ENCODE data around the gene NRDE2.

DNA sequence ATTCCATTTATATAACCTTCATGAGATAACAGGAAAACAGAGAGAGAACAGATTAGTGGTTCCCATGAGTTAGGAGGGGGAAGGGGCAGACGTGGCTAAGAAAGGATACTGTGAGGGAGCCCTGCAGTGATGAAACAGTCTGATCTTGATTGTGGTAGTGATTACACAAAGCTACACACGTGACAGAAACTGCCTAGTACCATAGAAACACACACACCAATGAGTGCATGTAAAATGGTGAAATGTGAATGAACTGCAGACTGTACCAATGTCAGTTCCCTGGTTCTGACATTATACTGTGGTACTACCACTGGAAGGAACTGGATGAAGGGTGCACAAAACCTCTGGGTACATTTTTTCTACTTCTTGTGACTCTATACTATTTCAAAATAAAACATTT, 36.9 kb downstream of the NRDE2 start:
- TF ChIP-seq SP1 (IDR thresholded peaks at IDR 0.05) (no peak), TAF1 (conservative IDR thresholded peaks at IDR 0.05) (no peak), JUND (IDR thresholded peaks at IDR 0.05) (no peak), EGR1 (IDR thresholded peaks at IDR 0.05; ENCODE audit: low read depth in 2 of 2) (no peak), RAD21 (IDR thresholded peaks at IDR 0.05) (no peak), YY1 (IDR thresholded peaks at IDR 0.05) (no peak), RXRA (IDR thresholded peaks at IDR 0.05) (no peak), FOXA1 (IDR thresholded peaks at IDR 0.05) (no peak), GABPA (IDR thresholded peaks at IDR 0.05 in 1 of 2, conservative IDR thresholded peaks at IDR 0.05 in 1 of 2) (no peak), FOXA2 (IDR thresholded peaks at IDR 0.05) (no peak)
- TF ChIP-seq, protein P1, sequence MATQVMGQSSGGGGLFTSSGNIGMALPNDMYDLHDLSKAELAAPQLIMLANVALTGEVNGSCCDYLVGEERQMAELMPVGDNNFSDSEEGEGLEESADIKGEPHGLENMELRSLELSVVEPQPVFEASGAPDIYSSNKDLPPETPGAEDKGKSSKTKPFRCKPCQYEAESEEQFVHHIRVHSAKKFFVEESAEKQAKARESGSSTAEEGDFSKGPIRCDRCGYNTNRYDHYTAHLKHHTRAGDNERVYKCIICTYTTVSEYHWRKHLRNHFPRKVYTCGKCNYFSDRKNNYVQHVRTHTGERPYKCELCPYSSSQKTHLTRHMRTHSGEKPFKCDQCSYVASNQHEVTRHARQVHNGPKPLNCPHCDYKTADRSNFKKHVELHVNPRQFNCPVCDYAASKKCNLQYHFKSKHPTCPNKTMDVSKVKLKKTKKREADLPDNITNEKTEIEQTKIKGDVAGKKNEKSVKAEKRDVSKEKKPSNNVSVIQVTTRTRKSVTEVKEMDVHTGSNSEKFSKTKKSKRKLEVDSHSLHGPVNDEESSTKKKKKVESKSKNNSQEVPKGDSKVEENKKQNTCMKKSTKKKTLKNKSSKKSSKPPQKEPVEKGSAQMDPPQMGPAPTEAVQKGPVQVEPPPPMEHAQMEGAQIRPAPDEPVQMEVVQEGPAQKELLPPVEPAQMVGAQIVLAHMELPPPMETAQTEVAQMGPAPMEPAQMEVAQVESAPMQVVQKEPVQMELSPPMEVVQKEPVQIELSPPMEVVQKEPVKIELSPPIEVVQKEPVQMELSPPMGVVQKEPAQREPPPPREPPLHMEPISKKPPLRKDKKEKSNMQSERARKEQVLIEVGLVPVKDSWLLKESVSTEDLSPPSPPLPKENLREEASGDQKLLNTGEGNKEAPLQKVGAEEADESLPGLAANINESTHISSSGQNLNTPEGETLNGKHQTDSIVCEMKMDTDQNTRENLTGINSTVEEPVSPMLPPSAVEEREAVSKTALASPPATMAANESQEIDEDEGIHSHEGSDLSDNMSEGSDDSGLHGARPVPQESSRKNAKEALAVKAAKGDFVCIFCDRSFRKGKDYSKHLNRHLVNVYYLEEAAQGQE (IDR thresholded peaks at IDR 0.05): no peak
- TF ChIP-seq, protein P2, sequence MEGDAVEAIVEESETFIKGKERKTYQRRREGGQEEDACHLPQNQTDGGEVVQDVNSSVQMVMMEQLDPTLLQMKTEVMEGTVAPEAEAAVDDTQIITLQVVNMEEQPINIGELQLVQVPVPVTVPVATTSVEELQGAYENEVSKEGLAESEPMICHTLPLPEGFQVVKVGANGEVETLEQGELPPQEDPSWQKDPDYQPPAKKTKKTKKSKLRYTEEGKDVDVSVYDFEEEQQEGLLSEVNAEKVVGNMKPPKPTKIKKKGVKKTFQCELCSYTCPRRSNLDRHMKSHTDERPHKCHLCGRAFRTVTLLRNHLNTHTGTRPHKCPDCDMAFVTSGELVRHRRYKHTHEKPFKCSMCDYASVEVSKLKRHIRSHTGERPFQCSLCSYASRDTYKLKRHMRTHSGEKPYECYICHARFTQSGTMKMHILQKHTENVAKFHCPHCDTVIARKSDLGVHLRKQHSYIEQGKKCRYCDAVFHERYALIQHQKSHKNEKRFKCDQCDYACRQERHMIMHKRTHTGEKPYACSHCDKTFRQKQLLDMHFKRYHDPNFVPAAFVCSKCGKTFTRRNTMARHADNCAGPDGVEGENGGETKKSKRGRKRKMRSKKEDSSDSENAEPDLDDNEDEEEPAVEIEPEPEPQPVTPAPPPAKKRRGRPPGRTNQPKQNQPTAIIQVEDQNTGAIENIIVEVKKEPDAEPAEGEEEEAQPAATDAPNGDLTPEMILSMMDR (IDR thresholded peaks at IDR 0.05; ENCODE audit: low read depth, low read length, missing input control): no peak
- TF ChIP-seq, protein P3, sequence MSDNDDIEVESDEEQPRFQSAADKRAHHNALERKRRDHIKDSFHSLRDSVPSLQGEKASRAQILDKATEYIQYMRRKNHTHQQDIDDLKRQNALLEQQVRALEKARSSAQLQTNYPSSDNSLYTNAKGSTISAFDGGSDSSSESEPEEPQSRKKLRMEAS (IDR thresholded peaks at IDR 0.05): no peak
- TF ChIP-seq, protein P4, sequence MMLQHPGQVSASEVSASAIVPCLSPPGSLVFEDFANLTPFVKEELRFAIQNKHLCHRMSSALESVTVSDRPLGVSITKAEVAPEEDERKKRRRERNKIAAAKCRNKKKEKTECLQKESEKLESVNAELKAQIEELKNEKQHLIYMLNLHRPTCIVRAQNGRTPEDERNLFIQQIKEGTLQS (IDR thresholded peaks at IDR 0.05): no peak
